SK-N-SH treated with all-trans-retinoic acid at 6 μM for 48 hours (cell line): ENCODE results near the gene TSPAN15.

ENCODE experiments used
- ATAC-seq: fragments of 200-7000 bp; cut with Tn5 transposase; 3 replicates; pipeline ENCODE4 v1.9.1; 2020; ENCODE audit warnings: mild to moderate bottlenecking, moderate library complexity
- ARNTL ChIP-seq: fragments of 450-650 bp; formaldehyde crosslinking; IDR thresholded peaks from 2 replicates; pipeline ENCODE4 v1.5.0; 2020; ENCODE audit warnings: low read depth, mild to moderate bottlenecking, moderate library complexity, borderline replicate concordance
- BACH2 ChIP-seq: fragments of 250-450 bp; sonication (Bioruptor Pico); IDR thresholded peaks from 2 replicates; pipeline ENCODE4 v1.9.0; 2021; ENCODE audit warnings: mild to moderate bottlenecking, borderline replicate concordance
- CSDC2 ChIP-seq: fragments of 250-450 bp; sonication (Bioruptor Pico); IDR thresholded peaks from 2 replicates; pipeline ENCODE4 v1.5.0; 2020; ENCODE audit warnings: mild to moderate bottlenecking, moderate library complexity
- ESRRG ChIP-seq: fragments of 250-450 bp; sonication (Bioruptor Pico); IDR thresholded peaks from 2 replicates; pipeline ENCODE4 v1.6.1; 2021; ENCODE audit warnings: mild to moderate bottlenecking
- GLIS3 ChIP-seq: fragments of 250-450 bp; sonication (Bioruptor Pico); IDR thresholded peaks from 2 replicates; pipeline ENCODE4 v1.5.0; 2020; ENCODE audit warnings: mild to moderate bottlenecking, moderate library complexity
- ISL1 ChIP-seq: fragments of 250-450 bp; sonication (Bioruptor Pico); IDR thresholded peaks from 2 replicates; pipeline ENCODE4 v2.1.2; 2022; ENCODE audit warnings: mild to moderate bottlenecking, moderate library complexity
- OSR1 ChIP-seq: fragments of 250-450 bp; sonication (Bioruptor Pico); IDR thresholded peaks from 2 replicates; pipeline ENCODE4 v1.8.0; 2022; ENCODE audit warnings: moderate library complexity, mild to moderate bottlenecking, inconsistent platforms
- PPARA ChIP-seq: fragments of 250-450 bp; sonication (Bioruptor Pico); IDR thresholded peaks from 2 replicates; pipeline ENCODE4 v1.5.0; 2020; ENCODE audit warnings: mild to moderate bottlenecking, borderline replicate concordance
- RARB ChIP-seq: fragments of 250-450 bp; sonication (Bioruptor Pico); IDR thresholded peaks from 2 replicates; pipeline ENCODE4 v1.8.0; 2021; ENCODE audit warnings: mild to moderate bottlenecking, moderate library complexity
- TCF4 ChIP-seq: fragments of 250-450 bp; sonication (Bioruptor Pico); IDR thresholded peaks from 2 replicates; pipeline ENCODE4 v1.8.0; 2021; ENCODE audit warnings: mild to moderate bottlenecking, moderate library complexity, borderline replicate concordance
- TOX ChIP-seq: fragments of 250-450 bp; sonication (Bioruptor Pico); IDR thresholded peaks from 2 replicates; pipeline ENCODE4 v1.8.0; 2021; ENCODE audit warnings: mild to moderate bottlenecking, moderate library complexity, borderline replicate concordance
- ZC3H10 ChIP-seq: fragments of 250-450 bp; sonication (Bioruptor Pico); IDR thresholded peaks from 2 replicates; pipeline ENCODE4 v1.5.1; 2021; ENCODE audit warnings: mild to moderate bottlenecking, moderate library complexity
- ZFP3 ChIP-seq: fragments of 250-450 bp; sonication (Bioruptor Pico); IDR thresholded peaks from 2 replicates; pipeline ENCODE4 v1.5.0; 2020; ENCODE audit warnings: mild to moderate bottlenecking, moderate library complexity
- ZFP30 ChIP-seq: fragments of 450-650 bp; formaldehyde crosslinking; IDR thresholded peaks from 2 replicates; pipeline ENCODE4 v1.5.0; 2022; ENCODE audit warnings: mild to moderate bottlenecking, moderate library complexity
- ZNF565 ChIP-seq: fragments of 450-650 bp; formaldehyde crosslinking; conservative IDR thresholded peaks from 2 replicates; pipeline ENCODE4 v1.5.0; 2020; ENCODE audit warnings: low read depth, mild to moderate bottlenecking, moderate library complexity
- ZNF70 ChIP-seq: fragments of 450-650 bp; formaldehyde crosslinking; IDR thresholded peaks from 2 replicates; pipeline ENCODE4 v1.5.0; 2020; ENCODE audit warnings: mild to moderate bottlenecking, moderate library complexity
- ZNF8 ChIP-seq: fragments of 450-650 bp; formaldehyde crosslinking; IDR thresholded peaks from 2 replicates; pipeline ENCODE4 v1.5.0; 2020; ENCODE audit warnings: mild to moderate bottlenecking, moderate library complexity
- TF ChIP-seq, protein P1 (sequence below): fragments of 250-450 bp; sonication (Bioruptor Pico); IDR thresholded peaks from 2 replicates; pipeline ENCODE4 v1.8.0; 2021; ENCODE audit warnings: low read depth, mild to moderate bottlenecking, moderate library complexity, borderline replicate concordance
- TF ChIP-seq, protein P2 (sequence below): fragments of 250-450 bp; sonication (Bioruptor Pico); IDR thresholded peaks from 2 replicates; pipeline ENCODE4 v1.5.0; 2020; ENCODE audit warnings: mild to moderate bottlenecking, moderate library complexity
- TF ChIP-seq, protein P3 (sequence below): fragments of 250-450 bp; sonication (Bioruptor Pico); IDR thresholded peaks from 2 replicates; pipeline ENCODE4 v1.5.1; 2020; ENCODE audit warnings: low read depth, mild to moderate bottlenecking, moderate library complexity
- TF ChIP-seq, protein P4 (sequence below): fragments of 250-450 bp; sonication (Bioruptor Pico); IDR thresholded peaks from 2 replicates; pipeline ENCODE4 v1.5.1; 2021; ENCODE audit warnings: mild to moderate bottlenecking, moderate library complexity

The TSPAN15 gene

DNA sequence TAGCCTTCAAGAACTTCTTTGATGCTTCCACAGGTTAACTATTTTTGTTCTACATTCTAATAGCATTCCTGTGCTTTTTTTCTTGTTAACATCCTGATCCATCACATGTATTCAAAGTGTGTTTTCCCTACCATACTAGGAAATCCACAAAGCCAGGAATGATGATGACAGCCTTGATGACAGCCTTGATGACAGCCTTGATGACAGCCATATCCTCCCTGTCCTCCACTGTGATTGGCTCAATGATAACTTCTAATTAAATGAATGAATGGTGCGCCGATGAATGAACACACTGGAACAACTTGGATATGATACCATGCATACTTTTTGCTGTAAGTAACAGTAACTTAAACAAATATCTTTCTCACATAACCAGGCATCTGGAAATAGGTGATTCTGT, 26.2 kb upstream of the TSPAN15 start:
- ATAC-seq: no peak
- no peak for TF ChIP-seq ZFP3
- TF ChIP-seq TOX (CRISPR knock-in tag): no peak
- TF ChIP-seq, protein P1, sequence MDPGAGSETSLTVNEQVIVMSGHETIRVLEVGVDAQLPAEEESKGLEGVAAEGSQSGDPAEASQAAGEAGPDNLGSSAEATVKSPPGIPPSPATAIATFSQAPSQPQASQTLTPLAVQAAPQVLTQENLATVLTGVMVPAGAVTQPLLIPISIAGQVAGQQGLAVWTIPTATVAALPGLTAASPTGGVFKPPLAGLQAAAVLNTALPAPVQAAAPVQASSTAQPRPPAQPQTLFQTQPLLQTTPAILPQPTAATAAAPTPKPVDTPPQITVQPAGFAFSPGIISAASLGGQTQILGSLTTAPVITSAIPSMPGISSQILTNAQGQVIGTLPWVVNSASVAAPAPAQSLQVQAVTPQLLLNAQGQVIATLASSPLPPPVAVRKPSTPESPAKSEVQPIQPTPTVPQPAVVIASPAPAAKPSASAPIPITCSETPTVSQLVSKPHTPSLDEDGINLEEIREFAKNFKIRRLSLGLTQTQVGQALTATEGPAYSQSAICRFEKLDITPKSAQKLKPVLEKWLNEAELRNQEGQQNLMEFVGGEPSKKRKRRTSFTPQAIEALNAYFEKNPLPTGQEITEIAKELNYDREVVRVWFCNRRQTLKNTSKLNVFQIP (CRISPR knock-in tag): no peak
- TF ChIP-seq ZNF8: no peak
- TF ChIP-seq, protein P2, sequence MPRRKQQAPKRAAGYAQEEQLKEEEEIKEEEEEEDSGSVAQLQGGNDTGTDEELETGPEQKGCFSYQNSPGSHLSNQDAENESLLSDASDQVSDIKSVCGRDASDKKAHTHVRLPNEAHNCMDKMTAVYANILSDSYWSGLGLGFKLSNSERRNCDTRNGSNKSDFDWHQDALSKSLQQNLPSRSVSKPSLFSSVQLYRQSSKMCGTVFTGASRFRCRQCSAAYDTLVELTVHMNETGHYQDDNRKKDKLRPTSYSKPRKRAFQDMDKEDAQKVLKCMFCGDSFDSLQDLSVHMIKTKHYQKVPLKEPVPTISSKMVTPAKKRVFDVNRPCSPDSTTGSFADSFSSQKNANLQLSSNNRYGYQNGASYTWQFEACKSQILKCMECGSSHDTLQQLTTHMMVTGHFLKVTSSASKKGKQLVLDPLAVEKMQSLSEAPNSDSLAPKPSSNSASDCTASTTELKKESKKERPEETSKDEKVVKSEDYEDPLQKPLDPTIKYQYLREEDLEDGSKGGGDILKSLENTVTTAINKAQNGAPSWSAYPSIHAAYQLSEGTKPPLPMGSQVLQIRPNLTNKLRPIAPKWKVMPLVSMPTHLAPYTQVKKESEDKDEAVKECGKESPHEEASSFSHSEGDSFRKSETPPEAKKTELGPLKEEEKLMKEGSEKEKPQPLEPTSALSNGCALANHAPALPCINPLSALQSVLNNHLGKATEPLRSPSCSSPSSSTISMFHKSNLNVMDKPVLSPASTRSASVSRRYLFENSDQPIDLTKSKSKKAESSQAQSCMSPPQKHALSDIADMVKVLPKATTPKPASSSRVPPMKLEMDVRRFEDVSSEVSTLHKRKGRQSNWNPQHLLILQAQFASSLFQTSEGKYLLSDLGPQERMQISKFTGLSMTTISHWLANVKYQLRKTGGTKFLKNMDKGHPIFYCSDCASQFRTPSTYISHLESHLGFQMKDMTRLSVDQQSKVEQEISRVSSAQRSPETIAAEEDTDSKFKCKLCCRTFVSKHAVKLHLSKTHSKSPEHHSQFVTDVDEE: no peak
- TF ChIP-seq PPARA (CRISPR knock-in tag): no peak
- TF ChIP-seq GLIS3 (CRISPR knock-in tag): no peak
- TF ChIP-seq ZNF70: no peak

DNA sequence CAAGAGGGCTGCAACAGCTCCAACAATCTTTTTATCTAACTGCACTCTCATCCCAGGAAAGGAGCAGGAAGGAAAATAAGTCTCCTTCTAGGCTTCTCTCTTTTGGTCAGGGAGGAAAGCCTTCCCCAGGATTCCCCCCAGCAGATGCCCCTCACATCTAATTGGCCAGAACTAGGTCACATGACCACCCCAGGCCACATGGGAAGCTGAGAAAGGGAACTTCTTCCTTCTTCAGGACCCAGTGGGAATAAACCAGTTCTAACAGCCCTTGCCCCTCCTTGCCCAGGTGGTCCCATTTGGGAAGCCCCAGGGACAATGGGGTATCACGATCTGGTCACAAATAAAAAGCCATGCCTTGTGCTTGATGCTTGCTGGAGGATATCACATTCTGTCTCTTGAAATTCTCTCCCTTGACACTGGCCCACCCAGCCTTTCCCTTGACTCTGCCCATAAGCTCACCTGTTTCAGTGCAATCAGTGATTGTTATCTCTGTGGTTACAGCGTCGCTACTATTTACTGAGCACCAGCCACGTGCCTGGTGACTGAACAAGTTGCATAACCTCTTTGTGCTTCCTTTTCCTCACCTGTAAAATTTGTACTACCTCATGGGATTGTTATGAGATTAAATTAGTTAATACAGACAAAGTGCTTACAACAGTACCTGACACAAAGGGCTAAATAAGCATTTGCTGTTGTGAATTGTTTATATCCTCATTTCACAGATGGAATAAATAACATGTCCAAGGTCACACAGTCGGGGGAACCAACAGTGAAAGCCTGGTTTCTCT, 25.6 kb upstream of the TSPAN15 start:
- ATAC-seq: no peak
- TF ChIP-seq ZNF70: no peak
- TF ChIP-seq ZC3H10 (CRISPR knock-in tag): no peak
- TF ChIP-seq GLIS3 (CRISPR knock-in tag): no peak
- TF ChIP-seq, protein P3, sequence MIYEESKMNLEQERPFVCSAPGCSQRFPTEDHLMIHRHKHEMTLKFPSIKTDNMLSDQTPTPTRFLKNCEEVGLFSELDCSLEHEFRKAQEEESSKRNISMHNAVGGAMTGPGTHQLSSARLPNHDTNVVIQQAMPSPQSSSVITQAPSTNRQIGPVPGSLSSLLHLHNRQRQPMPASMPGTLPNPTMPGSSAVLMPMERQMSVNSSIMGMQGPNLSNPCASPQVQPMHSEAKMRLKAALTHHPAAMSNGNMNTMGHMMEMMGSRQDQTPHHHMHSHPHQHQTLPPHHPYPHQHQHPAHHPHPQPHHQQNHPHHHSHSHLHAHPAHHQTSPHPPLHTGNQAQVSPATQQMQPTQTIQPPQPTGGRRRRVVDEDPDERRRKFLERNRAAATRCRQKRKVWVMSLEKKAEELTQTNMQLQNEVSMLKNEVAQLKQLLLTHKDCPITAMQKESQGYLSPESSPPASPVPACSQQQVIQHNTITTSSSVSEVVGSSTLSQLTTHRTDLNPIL (CRISPR knock-in tag): no peak
- TF ChIP-seq CSDC2 (CRISPR knock-in tag): no peak
- TF ChIP-seq TCF4 (CRISPR knock-in tag): no peak
- TF ChIP-seq TOX (CRISPR knock-in tag): no peak
- TF ChIP-seq PPARA (CRISPR knock-in tag): no peak
- TF ChIP-seq ISL1 (CRISPR knock-in tag): no peak
- TF ChIP-seq BACH2 (CRISPR knock-in tag): no peak

DNA sequence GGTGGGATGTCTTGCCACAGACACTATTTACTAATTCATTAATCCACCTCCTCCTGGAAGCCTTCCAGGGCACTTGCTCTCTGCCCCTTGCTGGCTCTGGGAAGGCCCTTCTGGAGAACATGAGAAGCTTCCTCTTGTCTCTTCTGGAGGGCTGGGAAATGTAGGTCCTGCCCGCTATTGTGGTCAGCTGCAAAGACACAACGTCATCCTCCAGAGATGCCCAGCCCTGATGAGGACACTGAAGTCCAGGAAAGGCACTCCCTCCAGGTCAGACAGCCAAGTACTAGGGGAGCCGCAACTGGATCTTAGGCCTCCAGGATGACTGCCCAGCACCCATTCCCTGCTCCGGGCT, 24.9 kb upstream of the TSPAN15 start:
- no peak for ATAC-seq
- TF ChIP-seq, protein P3 (CRISPR knock-in tag): no peak
- no peak for TF ChIP-seq ZFP30
- TF ChIP-seq ESRRG: no peak
- no peak for TF ChIP-seq ZNF8
- no peak for TF ChIP-seq OSR1
- no peak for TF ChIP-seq ZFP3

DNA sequence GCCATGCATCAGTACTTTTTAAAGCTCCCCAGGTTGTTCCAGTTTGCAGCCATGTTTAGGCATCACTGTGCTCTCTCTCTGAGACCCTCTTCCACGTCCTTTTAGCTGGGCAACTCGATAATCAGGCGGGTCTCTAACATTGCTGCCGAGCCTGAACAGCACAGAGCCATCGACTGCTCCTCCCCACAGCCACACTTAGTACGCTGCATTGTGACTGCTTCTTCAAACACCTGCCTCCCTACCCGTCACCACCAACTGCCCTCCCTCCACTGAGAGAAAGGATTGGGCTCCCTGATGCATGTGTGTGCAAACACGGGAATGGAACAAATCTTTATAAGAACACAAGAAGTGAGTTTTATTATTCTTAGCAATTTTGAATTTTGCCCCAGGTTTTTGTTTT, 23.1 kb upstream of the TSPAN15 start:
- no peak for TF ChIP-seq ARNTL (CRISPR knock-in tag)
- no peak for TF ChIP-seq ZNF8
- ATAC-seq: no peak

DNA sequence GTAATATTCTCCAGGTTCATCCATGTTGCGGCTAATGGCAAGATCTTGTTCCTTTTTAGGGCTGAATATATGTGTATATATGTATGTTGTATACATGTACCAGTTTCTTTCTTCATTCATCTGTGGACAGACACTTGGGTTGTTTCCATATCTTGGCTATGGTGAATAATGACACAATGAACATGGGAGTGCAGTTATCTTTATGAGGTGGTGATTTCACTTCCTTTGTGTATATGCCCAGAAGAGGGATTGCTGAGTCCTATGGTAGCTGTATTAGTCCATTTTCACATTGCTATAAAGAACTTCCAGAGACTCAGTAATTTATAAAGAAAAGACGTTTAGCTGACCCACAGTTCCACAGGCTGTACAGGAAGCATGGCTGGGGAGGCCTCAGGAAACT, 17.1 kb upstream of the TSPAN15 start:
- ATAC-seq: no peak
- TF ChIP-seq, protein P4, sequence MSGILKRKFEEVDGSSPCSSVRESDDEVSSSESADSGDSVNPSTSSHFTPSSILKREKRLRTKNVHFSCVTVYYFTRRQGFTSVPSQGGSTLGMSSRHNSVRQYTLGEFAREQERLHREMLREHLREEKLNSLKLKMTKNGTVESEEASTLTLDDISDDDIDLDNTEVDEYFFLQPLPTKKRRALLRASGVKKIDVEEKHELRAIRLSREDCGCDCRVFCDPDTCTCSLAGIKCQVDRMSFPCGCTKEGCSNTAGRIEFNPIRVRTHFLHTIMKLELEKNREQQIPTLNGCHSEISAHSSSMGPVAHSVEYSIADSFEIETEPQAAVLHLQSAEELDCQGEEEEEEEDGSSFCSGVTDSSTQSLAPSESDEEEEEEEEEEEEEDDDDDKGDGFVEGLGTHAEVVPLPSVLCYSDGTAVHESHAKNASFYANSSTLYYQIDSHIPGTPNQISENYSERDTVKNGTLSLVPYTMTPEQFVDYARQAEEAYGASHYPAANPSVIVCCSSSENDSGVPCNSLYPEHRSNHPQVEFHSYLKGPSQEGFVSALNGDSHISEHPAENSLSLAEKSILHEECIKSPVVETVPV (CRISPR knock-in tag): no peak
- TF ChIP-seq, protein P1 (CRISPR knock-in tag): no peak
- TF ChIP-seq ZNF565 (CRISPR knock-in tag) (no peak), ARNTL (CRISPR knock-in tag) (no peak), OSR1 (no peak), ESRRG (no peak), RARB (CRISPR knock-in tag) (no peak), CSDC2 (CRISPR knock-in tag) (no peak)
- TF ChIP-seq, protein P3 (CRISPR knock-in tag): no peak
